IPS-11a (cell line): ENCODE measurements around the gene CSF3R.

Experiments
- H3K4me3 ChIP-seq: one replicate; pipeline ENCODE4 v1.5.1; 2013; ENCODE audit warnings: low read depth, low read length, control low read depth

Gene CSF3R

GRCh38 chr1:36482724-36483388 is at the start of gene CSF3R:
CSF3R (minus strand) TSS chr1:36482913; CDS start chr1:36479496, 3,417 bp downstream.
- H3K4me3 ChIP-seq: no peak within 1 kb of the TSS

- no peak overlapping the region for H3K4me3 ChIP-seq
Observed at GRCh38 chr1:36531833-36532232, 49.1 kb upstream of the CSF3R start.

GRCh38 chr1:36530791-36531190 is 48.1 kb upstream of the CSF3R start:
- H3K4me3 ChIP-seq: no peak overlapping the region

GRCh38 chr1:36530261-36530660 is 47.5 kb upstream of the CSF3R start:
- no peak overlapping the region for H3K4me3 ChIP-seq

DNA sequence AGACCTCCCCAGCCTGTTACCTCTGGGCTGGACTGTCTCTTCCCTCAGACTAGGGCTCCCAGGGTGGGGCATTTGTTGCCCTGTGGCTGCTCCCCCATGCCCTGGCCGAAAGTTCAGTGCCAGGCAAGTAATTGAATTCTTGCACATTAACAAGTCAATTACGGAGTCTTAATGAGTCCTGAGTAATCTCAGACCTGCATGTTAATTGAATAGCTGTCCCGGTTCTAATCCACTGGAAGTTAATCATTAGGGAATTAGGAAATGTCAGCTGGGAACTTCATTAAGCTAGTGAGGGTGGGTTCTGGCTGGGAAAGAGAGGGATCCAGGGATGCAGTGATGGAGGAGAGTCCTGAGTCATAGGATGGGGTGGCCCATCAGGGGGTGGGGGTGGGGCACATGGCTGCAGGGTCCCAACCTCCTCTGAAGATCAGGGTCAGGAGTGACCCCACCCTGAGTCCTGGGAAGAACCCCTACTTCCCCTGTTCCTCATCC is 47.1 kb upstream of the CSF3R start:
- H3K4me3 ChIP-seq: no peak overlapping the region

- no peak overlapping the region for H3K4me3 ChIP-seq
Observed at GRCh38 chr1:36528361-36529349, 45.9 kb upstream of the CSF3R start.

DNA sequence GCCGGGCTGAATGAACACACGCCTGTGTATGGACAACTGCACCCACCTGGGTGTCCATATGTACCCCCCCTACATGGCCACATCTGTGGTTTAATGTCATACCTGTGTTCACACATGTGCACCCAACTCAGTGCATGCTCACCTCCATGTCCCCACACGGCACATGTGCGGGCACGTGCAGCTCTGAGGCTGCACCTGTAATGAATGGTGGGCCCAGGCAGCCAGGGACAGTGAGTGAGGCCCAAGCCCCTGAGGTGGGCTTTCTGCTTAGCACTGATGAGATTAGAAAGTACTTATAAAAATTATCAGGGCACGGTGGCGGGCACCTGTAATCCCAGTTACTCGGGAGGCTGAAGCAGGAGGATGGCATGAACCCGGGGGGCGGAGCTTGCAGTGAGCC is 42.5 kb upstream of the CSF3R start:
- H3K4me3 ChIP-seq: no peak overlapping the region

DNA sequence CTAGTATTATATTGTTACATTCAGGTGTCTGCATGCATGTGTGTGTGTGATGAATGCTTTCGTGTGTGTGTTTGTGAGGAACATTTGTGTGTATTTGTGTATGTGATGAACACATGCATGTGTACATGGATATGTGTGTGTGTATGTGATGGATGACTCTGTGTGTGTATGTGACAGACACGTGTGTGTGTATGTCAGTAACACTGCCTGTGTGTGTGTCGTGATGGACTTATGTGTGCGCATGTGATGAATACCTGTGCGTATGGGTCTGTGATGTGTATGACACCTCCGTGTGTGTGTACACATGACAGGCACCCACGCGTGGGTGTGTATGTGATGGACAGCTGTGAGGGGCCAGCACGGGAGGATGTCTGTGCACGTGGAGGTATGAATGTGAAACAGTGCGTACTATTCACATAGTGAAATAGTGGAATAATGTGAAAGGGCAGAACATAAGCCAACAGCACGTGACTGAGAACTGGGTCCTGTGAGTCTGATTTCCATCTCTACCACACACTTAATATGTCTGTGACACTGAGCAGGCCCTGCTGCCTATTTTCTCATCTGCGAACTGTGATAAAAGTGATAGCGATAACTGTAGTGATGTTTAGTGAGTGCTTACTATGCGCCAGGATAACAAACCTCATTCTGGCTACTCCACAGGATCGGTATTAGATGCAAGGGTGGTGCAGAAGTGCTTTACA is 41.8 kb upstream of the CSF3R start:
- H3K4me3 ChIP-seq: no peak overlapping the region

GRCh38 chr1:36523850-36524249 is 41.1 kb upstream of the CSF3R start:
- H3K4me3 ChIP-seq: no peak overlapping the region

DNA sequence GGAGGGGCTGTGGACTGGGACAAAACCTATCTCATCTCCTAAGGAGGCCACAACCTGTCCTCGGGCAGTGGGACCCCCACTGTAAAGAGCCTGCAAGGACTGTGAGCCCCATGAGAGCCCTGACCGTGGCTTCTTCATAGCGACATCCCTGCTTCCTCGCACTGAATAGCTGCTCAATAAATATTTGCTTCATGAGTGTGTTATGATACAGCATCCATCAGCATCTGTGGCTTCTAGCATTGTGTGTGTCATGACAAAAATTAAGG is 40.5 kb upstream of the CSF3R start:
- no peak overlapping the region for H3K4me3 ChIP-seq

DNA sequence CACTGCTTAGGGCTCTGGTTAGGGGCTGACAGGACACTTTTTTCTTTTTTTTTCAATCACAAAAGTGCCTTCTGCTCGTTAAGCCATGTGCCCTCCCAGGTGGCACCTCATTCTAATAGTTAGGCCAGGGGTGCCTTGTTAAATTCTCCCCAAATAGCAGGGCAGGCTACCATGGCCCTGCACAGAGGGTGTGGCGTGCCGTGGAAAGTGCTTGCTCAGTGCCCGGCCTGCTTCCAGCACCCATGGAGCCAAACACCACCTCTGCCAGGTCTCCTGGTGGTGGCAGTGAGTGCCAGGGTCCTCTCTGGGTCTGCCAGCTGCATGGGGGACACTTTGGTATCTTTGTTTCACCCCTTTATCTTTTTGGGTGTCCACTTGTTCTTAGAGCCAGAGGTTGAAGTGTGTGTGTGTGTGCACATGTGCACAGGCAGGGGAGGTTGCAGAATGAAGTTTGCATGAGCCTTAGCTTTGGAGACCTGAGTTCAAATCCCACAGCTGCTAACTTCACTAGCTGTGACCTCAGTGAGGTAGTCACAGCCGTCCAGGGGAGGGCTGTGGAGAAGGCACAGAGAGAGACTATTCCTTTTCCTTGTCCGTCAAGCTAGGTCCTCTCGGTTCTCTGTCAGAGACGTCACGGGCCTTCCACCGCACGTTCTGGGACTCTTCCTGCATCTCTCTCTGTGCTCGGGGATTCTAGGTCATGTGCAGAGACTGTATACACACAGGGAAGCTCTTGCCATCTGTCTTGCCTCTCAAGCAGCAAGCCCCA is 39.9 kb upstream of the CSF3R start:
- H3K4me3 ChIP-seq: no peak overlapping the region

- no peak overlapping the region for H3K4me3 ChIP-seq
Observed at GRCh38 chr1:36522021-36522420, 39.3 kb upstream of the CSF3R start.

- H3K4me3 ChIP-seq: no peak overlapping the region
Observed at GRCh38 chr1:36520771-36521420, 38.2 kb upstream of the CSF3R start.

GRCh38 chr1:36520056-36520455 is 37.3 kb upstream of the CSF3R start:
- H3K4me3 ChIP-seq: no peak overlapping the region

DNA sequence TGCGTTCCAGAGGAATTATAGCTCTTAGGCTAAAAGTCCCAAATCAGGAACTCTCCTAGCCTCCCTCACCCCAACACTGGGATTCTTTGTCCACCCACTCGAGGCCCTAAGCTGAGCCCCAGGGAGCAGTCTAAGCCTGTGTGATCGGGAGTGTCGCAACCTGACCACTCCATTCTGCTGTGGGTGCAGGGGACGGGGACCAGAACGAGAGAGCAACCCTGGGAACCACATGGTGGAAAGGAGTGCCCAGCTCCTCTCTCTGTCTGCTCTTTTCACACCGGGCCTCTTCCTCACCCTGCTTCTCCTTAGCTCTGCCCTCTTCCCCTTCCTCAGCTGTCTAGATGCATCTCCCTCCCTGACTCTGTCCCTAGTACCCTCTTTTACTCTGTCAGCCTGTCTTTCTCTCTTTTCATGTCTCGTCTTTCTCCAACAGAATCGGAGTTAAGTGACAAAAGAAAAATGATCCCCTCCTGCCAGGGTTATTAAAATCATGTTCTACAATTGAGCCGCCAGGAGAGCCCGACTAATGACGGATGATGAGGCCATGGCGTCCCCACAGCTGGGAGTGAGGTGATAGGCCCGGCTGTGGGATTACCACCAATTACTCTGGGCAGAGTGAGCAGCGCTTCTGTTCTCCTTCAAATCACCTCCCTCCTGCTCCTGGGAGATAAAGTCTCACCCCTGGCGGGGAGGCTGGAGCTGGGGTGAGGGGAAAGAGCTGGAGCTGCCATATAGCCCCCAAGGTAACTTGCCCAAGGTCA is 34.5 kb upstream of the CSF3R start:
- no peak overlapping the region for H3K4me3 ChIP-seq

- no peak overlapping the region for H3K4me3 ChIP-seq
Observed at GRCh38 chr1:36516372-36517010, 33.8 kb upstream of the CSF3R start.

- no peak overlapping the region for H3K4me3 ChIP-seq
Observed at GRCh38 chr1:36515315-36516138, 32.8 kb upstream of the CSF3R start.

- no peak overlapping the region for H3K4me3 ChIP-seq
Observed at GRCh38 chr1:36514501-36514900, 31.8 kb upstream of the CSF3R start.
